IPS-18c (cell line): ENCODE measurements around the gene KCTD1.

Experiments used
- H3K4me3 ChIP-seq: 2 replicates; pipeline ENCODE4 v1.7.0; 2013; ENCODE audit warnings: low read depth, mild to moderate bottlenecking, low read length, moderate library complexity; ENCODE audit not compliant: insufficient read depth
- H3K9me3 ChIP-seq: one replicate; pipeline ENCODE4 v1.6.1; 2013; ENCODE audit warnings: mild to moderate bottlenecking, low read length, moderate library complexity; ENCODE audit not compliant: control insufficient read depth, insufficient read depth

The KCTD1 gene

DNA sequence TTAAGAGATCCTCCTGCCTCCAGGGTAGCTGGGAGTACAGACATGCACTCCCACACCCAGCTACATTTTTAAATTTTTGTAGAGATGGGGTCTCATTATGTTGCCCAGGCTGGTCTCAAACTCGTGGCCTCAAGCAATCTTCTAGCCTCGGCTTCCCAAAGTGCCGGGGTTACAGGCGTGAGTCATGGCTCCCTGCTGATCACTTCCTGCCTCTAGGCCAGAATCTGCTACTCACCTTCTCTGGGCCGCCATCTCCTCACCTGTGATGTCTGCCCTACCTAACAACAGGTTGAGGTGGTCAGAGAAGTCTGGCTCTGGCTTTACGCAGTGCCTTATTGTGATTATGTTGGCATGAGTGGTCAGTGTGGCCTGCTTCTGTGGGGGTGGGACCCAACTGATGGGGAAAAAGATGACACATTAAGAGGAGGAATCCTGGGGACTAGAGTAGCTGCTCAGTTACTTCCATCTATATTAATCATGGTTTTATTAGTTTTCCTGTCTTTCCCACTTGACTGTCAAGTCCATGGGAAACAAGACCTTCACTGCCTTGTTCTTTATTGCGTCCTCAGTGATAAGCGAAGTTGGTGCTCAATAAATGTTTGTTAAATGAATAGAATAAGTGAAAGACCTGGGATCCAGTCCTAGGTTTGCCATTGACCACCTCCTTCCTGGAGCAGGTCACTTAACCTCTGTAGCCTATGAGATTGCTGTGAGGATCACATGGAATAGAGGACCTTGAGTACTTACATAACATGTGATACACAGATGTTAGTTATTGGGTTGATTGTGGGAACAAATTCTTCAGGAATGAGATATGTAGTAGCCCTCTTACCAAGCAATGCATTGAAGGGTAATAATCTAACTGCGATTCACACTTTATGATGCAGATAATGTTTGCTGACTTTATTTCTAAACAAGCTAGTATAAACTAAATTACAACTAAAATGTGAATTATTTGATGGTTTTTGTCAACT lies 15.7 kb downstream of the KCTD1 start:
- no peak overlapping the region for H3K4me3 ChIP-seq
- H3K9me3 ChIP-seq = no peaks in the 10 kb centered on the region

GRCh38 chr18:26531605-26532298 lies 16.6 kb downstream of the KCTD1 start:
- no peaks in the 10 kb centered on the region for H3K9me3 ChIP-seq
- H3K4me3 ChIP-seq = no peak overlapping the region

DNA sequence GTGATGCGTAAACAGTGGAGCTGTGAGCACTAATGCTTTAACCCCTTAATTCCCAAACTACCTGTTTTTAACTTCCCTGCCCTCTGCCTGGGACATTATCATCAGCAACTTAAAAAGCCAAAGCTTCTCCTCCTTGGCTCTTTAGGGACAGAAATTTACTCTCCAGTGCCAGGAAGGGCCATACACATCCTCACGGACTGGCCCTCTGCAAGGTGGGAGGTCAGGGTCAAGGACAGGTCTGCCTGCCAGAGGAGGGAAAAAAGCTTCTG lies 21.5 kb downstream of the KCTD1 start:
- H3K4me3 ChIP-seq = no peak overlapping the region
- H3K9me3 ChIP-seq = no peaks in the 10 kb centered on the region

- Histone ChIP-seq H3K9me3 (no peaks in the 10 kb centered on the region), H3K4me3 (no peak overlapping the region)
Measured at GRCh38 chr18:26526128-26526965, 22.0 kb downstream of the KCTD1 start.

- no peak overlapping the region for H3K4me3 ChIP-seq
Measured at GRCh38 chr18:26524504-26525351, 23.6 kb downstream of the KCTD1 start.

GRCh38 chr18:26524002-26524401 lies 24.4 kb downstream of the KCTD1 start:
- H3K4me3 ChIP-seq = no peak overlapping the region
- no peaks in the 10 kb centered on the region for H3K9me3 ChIP-seq

More at GRCh38 chr18:26524504-26525351, 23.6 kb downstream of the KCTD1 start:
- no peaks in the 10 kb centered on the region for H3K9me3 ChIP-seq

- Histone ChIP-seq H3K4me3 (no peak overlapping the region), H3K9me3 (no peaks in the 10 kb centered on the region)
Measured at GRCh38 chr18:26521617-26522016, 26.7 kb downstream of the KCTD1 start.

GRCh38 chr18:26520974-26521373 lies 27.4 kb downstream of the KCTD1 start:
- no peaks in the 10 kb centered on the region for H3K9me3 ChIP-seq
- no peak overlapping the region for H3K4me3 ChIP-seq

DNA sequence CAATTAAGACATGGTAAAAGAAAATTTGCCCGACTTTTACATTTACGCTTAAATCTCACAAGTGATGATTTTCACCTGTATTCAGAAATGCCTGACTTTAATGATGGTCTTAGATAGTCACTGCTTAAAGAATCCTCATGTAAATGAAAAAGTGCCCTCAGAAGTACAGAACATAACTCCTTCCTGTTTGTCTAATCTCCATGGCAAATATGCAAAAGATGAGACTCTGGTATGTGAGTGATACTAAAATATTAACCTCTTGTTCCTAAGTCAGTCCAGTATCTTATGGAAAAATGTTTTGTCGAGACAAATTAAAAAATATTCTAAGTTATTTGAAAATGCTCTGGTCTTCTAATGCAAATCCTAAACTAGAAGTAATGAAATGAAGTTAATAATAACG lies 29.2 kb downstream of the KCTD1 start:
- Histone ChIP-seq H3K4me3 (no peak overlapping the region), H3K9me3 (no peaks in the 10 kb centered on the region)

GRCh38 chr18:26516964-26517363 lies 31.4 kb downstream of the KCTD1 start:
- Histone ChIP-seq H3K9me3 (no peaks in the 10 kb centered on the region), H3K4me3 (no peak overlapping the region)

DNA sequence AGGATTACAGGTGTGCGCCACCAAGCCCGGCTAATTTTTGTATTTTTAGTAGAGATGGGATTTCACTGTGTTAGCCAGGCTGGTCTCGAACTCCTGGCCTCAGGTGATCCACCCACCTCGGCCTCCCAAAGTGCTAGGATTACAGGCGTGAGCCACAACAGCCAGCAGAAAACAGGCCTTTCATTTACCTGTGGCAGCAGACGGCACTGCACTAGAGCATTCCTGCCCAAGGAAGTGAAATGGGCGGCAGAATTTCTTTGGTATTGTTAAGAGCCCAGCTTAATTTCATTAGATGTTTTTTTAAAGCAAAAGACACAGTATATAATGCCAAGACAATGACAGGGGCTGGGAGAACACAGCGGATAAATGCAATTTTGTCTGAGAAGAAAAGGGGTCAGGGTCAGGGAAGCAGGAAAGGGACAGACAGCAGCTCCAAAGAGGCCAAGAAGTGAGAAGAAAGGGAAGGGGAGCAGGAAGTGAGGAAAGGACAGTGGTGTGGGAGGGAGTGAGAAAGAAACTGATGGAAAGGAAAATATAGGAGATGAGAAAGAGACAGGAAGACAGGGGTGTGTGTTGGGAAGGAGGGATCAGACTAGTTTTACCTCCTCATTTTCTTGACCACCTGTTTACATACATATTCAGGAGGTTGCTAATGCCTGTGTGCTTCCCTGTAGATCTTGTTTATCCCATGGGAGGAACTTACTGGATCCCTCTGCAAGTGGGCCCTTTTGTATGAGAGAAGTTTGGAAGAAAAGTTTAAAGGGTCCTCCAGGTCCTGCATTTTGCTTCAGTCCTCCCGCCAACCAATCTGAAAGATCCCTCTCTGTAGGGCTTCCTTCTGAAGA lies 32.5 kb downstream of the KCTD1 start:
- H3K9me3 ChIP-seq = no peaks in the 10 kb centered on the region

GRCh38 chr18:26511339-26512071 lies 36.8 kb downstream of the KCTD1 start:
- H3K9me3 ChIP-seq = no peaks in the 10 kb centered on the region
- H3K4me3 ChIP-seq = no peak overlapping the region

More for the DNA sequence above, 32.5 kb downstream of the KCTD1 start:
- H3K4me3 ChIP-seq = no peak overlapping the region

GRCh38 chr18:26510337-26510736 lies 38.0 kb downstream of the KCTD1 start:
- no peak overlapping the region for H3K4me3 ChIP-seq
- no peaks in the 10 kb centered on the region for H3K9me3 ChIP-seq

- no peak overlapping the region for H3K4me3 ChIP-seq
- H3K9me3 ChIP-seq = no peaks in the 10 kb centered on the region
Measured at GRCh38 chr18:26506012-26506411, 42.3 kb downstream of the KCTD1 start.

- no peaks in the 10 kb centered on the region for H3K9me3 ChIP-seq
- no peak overlapping the region for H3K4me3 ChIP-seq
Measured at GRCh38 chr18:26504831-26505230, 43.5 kb downstream of the KCTD1 start.
